Measurements from ENCODE around the gene TUSC2.

DNA sequence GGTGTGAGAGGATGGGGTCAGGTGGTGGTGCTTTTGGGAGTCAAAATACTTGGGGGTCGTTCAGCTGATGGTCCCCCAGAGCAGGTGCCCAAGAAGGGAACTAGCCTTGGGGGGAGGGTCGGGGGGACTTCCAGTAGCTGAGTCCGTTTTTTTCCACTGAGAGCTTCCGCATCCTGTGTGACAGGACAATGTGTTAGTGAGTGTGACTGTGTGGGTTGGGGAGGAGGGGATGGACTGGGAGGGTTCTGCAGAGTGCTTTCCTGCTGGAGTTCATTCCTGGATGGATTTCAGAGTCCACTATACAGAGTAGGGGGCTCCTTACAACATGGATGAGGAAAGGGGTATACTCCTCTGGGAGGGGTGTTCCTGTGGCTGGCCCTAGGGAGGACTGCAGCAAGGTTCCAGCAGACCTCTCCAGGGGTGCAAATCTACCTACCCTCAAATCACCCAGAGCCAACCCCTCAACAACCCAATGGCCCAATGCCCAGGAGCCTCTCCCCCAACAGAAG, 4.9 kb downstream of the TUSC2 start:
- TF ChIP-seq, protein P1, sequence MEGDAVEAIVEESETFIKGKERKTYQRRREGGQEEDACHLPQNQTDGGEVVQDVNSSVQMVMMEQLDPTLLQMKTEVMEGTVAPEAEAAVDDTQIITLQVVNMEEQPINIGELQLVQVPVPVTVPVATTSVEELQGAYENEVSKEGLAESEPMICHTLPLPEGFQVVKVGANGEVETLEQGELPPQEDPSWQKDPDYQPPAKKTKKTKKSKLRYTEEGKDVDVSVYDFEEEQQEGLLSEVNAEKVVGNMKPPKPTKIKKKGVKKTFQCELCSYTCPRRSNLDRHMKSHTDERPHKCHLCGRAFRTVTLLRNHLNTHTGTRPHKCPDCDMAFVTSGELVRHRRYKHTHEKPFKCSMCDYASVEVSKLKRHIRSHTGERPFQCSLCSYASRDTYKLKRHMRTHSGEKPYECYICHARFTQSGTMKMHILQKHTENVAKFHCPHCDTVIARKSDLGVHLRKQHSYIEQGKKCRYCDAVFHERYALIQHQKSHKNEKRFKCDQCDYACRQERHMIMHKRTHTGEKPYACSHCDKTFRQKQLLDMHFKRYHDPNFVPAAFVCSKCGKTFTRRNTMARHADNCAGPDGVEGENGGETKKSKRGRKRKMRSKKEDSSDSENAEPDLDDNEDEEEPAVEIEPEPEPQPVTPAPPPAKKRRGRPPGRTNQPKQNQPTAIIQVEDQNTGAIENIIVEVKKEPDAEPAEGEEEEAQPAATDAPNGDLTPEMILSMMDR (conservative IDR thresholded peaks at IDR 0.05; ENCODE audit: low read length): no peak
- TF ChIP-seq EZH2phosphoT487 (IDR thresholded peaks at IDR 0.05; ENCODE audit: borderline replicate concordance): no peak
